ENCODE results near the gene WDR43. TPM values are rescaled to one million over a fixed set of nuclear protein-coding genes. Genes with fewer than 3 reads are reported as not detected.

WDR43 gene
- total RNA-seq, 6 donors from 2014 or later, result 20.4 to 54.7 (median 33.7) TPM

DNA sequence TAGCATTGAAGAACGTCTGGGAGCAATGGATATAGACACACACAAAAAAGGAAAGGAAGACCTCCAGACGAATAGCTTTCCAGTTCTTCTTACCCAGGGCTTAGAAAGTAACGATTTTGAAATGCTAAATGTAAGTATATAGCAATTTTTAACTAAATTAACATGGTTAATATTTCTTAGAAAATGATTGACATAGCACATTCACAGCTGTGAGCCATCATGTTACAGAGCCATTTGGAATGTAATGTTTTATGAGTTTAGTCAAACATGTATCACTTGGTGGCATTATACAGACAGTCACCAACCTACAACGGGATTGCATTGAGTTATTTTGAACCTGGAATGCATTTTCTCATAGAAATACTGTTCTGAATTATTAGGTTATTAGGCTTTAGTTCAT lies 35.1 kb downstream of the WDR43 start:
- H3K4me1 ChIP-seq, result no peaks in the 10 kb centered on the region

DNA sequence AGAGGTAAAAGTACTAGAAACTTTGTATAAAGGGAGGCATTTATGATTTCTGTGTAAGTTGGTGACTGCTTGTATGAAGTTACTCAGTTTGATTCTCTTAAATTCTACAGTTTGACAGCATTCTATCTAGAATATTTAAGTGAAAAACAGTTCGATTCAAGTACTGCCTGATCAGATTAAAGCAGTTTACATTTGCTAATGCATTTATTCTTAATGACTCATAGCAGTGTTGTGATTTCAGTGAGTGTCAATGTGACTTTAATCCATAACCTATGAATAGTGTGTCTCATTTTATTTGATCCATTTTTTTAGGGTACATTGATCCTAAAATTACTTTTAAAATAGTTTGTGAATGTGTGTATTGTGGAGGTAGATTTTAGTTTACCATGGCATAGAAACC lies 35.7 kb downstream of the WDR43 start:
- Histone ChIP-seq H3K27me3 (no peaks in the 10 kb centered on the region), H3K9me3 (no peaks in the 10 kb centered on the region), H3K27ac (no peak overlapping the region), H3K36me3 (peaks cover 9 to 100% (median 44%) of the 10 kb centered on the region in 4 donors), H3K4me3 (no peak overlapping the region), H3K4me1 (no peaks in the 10 kb centered on the region)
- ATAC-seq (ENCODE audit: low FRiP score in 2 of 2) (no peak), DNase-seq (no peak)
- TF ChIP-seq POLR2AphosphoS5 (IDR thresholded peaks at IDR 0.05), result no peak
- no peak for TF ChIP-seq EP300 (IDR thresholded peaks at IDR 0.05)
- no peak for TF ChIP-seq POLR2A (IDR thresholded peaks at IDR 0.05)
- TF ChIP-seq, protein P1, sequence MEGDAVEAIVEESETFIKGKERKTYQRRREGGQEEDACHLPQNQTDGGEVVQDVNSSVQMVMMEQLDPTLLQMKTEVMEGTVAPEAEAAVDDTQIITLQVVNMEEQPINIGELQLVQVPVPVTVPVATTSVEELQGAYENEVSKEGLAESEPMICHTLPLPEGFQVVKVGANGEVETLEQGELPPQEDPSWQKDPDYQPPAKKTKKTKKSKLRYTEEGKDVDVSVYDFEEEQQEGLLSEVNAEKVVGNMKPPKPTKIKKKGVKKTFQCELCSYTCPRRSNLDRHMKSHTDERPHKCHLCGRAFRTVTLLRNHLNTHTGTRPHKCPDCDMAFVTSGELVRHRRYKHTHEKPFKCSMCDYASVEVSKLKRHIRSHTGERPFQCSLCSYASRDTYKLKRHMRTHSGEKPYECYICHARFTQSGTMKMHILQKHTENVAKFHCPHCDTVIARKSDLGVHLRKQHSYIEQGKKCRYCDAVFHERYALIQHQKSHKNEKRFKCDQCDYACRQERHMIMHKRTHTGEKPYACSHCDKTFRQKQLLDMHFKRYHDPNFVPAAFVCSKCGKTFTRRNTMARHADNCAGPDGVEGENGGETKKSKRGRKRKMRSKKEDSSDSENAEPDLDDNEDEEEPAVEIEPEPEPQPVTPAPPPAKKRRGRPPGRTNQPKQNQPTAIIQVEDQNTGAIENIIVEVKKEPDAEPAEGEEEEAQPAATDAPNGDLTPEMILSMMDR (IDR thresholded peaks at IDR 0.05), result no peak
- 91 to 100% methylated on average over 1 of the region's 1 CpG for WGBS, 2 donors

More for the DNA sequence above, 35.1 kb downstream of the WDR43 start:
- Histone ChIP-seq H3K36me3 (peaks cover 9 to 100% (median 47%) of the 10 kb centered on the region in 4 donors), H3K27me3 (no peaks in the 10 kb centered on the region), H3K9me3 (no peaks in the 10 kb centered on the region), H3K4me3 (no peak overlapping the region), H3K27ac (no peak overlapping the region)
- no peak for ATAC-seq (ENCODE audit: low FRiP score in 2 of 2)
- no peak for TF ChIP-seq POLR2AphosphoS5 (IDR thresholded peaks at IDR 0.05)
- TF ChIP-seq, protein P1 (IDR thresholded peaks at IDR 0.05), result no peak
- TF ChIP-seq POLR2A (IDR thresholded peaks at IDR 0.05), result no peak
- TF ChIP-seq EP300 (IDR thresholded peaks at IDR 0.05), result no peak
- WGBS, 2 donors, result 89 to 92% methylated on average over 4 of the region's 4 CpGs
- no peak for DNase-seq

DNA sequence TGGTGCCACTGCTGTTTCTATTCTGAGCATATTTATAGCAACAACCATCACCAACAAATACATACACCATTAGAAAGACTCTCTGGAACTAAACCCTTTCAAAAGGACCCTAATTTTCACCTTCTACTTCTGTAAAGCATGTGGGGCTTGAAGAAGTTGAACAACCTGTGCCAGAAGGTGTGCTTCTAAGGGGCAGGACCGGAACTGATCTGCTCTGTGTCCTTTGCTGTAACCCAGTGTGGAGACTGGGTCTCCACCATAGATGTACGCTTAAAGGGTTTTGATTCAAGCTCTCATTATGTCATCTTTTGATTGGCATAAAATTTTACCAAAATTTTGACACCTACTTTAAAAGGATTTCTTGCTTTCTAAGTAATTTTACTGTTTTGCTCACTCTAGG lies 40.3 kb downstream of the WDR43 start:
- Histone ChIP-seq H3K4me3 (no peak overlapping the region), H3K27me3 (no peaks in the 10 kb centered on the region), H3K4me1 (no peaks in the 10 kb centered on the region), H3K9me3 (no peaks in the 10 kb centered on the region), H3K27ac (no peak overlapping the region), H3K36me3 (peaks cover 7 to 91% (median 25%) of the 10 kb centered on the region in 4 donors)
- TF ChIP-seq POLR2AphosphoS5 (IDR thresholded peaks at IDR 0.05) (no peak), EP300 (IDR thresholded peaks at IDR 0.05) (no peak), POLR2A (IDR thresholded peaks at IDR 0.05) (no peak)
- TF ChIP-seq, protein P1 (IDR thresholded peaks at IDR 0.05), result no peak
- DNase-seq, result no peak
- no peak for ATAC-seq (ENCODE audit: low FRiP score in 2 of 2)
- 100% methylated on average over 2 of the region's 2 CpGs for WGBS, 2 donors

DNA sequence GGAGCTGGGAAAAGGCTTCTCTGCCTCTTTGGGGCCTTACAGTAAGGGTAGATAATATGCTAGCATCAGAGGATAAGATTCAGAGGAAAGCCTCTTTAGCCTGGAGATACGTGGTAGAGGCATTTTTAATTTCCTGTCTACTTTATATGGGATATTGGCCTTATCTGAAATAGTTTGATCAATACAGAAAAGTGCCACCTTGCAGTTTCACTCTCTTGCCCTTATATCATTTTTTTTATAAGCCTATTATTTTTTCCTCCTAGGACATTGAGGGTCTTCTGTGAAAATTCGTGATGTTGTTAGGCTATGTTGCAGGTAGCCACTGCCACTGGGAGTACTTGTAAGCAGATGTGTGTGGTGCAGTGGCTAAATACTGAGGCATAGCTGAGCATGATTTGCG lies 46.5 kb downstream of the WDR43 start:
- DNase-seq (no peak), ATAC-seq (ENCODE audit: low FRiP score in 2 of 2) (no peak)
- Histone ChIP-seq H3K27me3 (no peaks in the 10 kb centered on the region), H3K4me3 (no peak overlapping the region), H3K27ac (no peak overlapping the region), H3K4me1 (no peaks in the 10 kb centered on the region), H3K36me3 (peaks cover 21 to 82% (median 38%) of the 10 kb centered on the region in 4 donors), H3K9me3 (no peaks in the 10 kb centered on the region)
- TF ChIP-seq POLR2AphosphoS5 (IDR thresholded peaks at IDR 0.05) (no peak), POLR2A (IDR thresholded peaks at IDR 0.05) (no peak), EP300 (IDR thresholded peaks at IDR 0.05) (no peak)
- TF ChIP-seq, protein P1 (IDR thresholded peaks at IDR 0.05), result no peak
- WGBS, 2 donors, result 93% methylated on average over 3 of the region's 3 CpGs

DNA sequence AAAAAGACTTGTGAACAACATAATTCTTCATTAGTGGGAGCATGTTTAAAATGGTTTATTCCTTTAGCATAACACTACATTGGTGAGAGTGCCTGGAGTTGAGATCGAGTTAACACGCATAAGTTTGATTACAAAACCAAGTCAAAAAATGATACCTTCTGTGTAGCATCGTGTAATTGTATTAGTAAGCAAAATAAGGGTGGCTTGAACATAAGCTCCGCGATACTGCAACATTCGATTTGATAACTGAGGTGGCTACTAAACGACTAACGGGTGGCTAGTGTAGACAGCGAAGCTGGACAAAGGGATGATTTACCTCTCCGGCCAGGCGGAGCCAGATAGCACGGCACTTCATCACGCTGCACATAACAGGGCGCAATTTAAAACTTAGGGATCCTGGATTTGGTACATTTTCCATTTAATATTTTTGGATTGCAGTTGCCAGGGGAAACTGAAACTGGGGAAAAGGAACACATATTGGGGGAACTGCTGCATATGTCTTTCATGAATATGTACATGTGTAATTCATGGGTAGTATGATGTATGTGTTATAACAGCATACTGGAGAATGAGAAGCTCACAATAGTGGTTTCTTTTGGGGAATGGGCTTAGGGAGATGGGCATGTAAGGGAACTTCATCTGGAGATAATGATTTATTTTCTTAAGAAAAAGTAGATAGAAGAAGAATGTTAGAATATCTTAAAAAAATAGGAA lies 50.2 kb downstream of the WDR43 start:
- H3K4me3 ChIP-seq, result no peak overlapping the region
- H3K27me3 ChIP-seq, result no peaks in the 10 kb centered on the region
- H3K36me3 ChIP-seq, result peaks cover 31 to 89% (median 42%) of the 10 kb centered on the region in 4 donors
- no peak overlapping the region for H3K27ac ChIP-seq
- WGBS, 2 donors, result 81 to 82% methylated on average over 14 of the region's 14 CpGs
- DNase-seq (no peak), ATAC-seq (ENCODE audit: low FRiP score in 2 of 2) (no peak)
- no peak for TF ChIP-seq POLR2A (IDR thresholded peaks at IDR 0.05)
- TF ChIP-seq POLR2AphosphoS5 (IDR thresholded peaks at IDR 0.05), result no peak
- no peak for TF ChIP-seq EP300 (IDR thresholded peaks at IDR 0.05)
- TF ChIP-seq, protein P1 (IDR thresholded peaks at IDR 0.05), result no peak
- H3K9me3 ChIP-seq, result no peaks in the 10 kb centered on the region
- H3K4me1 ChIP-seq, result no peaks in the 10 kb centered on the region
